ENCODE data around the gene FAM9C. TPM values are rescaled to one million over a fixed set of nuclear protein-coding genes. Genes with fewer than 3 reads are reported as not detected.
"Not testable (repeated sequence)": the region's sequence is repeated elsewhere in the genome, so short reads cannot be mapped to it uniquely, and the experiment has no call there.

Gene FAM9C
- total RNA-seq, 4 donors from 2014 or later = 0.11 TPM; not detected in 3

DNA sequence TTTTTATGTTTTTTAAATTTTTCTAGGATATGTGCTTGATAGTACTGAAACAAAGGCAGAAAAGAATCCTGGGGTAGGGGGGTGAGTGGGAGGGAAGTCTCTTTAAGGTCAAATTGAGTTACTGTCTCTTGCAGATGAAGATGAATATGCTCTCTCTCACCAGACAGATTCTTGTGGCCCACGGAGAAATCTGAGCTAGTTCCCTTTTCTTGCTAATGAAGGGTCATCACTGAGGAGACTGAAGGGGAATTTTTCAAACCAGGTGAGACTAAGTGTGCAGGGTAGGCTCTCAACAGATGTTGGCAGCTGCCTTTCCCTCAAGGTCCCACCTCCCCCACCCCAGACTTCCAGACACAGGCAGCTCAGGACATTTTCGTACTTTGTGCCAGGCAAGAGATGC lies 21.5 kb downstream of the FAM9C start:
- no peak overlapping the region for H3K27ac ChIP-seq
- no peak for TF ChIP-seq POLR2A (IDR thresholded peaks at IDR 0.05)
- TF ChIP-seq, protein P1, sequence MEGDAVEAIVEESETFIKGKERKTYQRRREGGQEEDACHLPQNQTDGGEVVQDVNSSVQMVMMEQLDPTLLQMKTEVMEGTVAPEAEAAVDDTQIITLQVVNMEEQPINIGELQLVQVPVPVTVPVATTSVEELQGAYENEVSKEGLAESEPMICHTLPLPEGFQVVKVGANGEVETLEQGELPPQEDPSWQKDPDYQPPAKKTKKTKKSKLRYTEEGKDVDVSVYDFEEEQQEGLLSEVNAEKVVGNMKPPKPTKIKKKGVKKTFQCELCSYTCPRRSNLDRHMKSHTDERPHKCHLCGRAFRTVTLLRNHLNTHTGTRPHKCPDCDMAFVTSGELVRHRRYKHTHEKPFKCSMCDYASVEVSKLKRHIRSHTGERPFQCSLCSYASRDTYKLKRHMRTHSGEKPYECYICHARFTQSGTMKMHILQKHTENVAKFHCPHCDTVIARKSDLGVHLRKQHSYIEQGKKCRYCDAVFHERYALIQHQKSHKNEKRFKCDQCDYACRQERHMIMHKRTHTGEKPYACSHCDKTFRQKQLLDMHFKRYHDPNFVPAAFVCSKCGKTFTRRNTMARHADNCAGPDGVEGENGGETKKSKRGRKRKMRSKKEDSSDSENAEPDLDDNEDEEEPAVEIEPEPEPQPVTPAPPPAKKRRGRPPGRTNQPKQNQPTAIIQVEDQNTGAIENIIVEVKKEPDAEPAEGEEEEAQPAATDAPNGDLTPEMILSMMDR (IDR thresholded peaks at IDR 0.05) = no peak
- H3K4me1 ChIP-seq = no peaks in the 10 kb centered on the region
- no peaks in the 10 kb centered on the region for H3K36me3 ChIP-seq
- no peaks in the 10 kb centered on the region for H3K9me3 ChIP-seq
- H3K27me3 ChIP-seq = no peaks in the 10 kb centered on the region
- H3K4me3 ChIP-seq (replicated peaks in 1 of 3) = no peak overlapping the region
- no peak for DNase-seq
- intact Hi-C loops (cut with DNase I) = no loop called here
- 56 to 60% methylated on average over 2 of the region's 2 CpGs for WGBS, 2 donors

DNA sequence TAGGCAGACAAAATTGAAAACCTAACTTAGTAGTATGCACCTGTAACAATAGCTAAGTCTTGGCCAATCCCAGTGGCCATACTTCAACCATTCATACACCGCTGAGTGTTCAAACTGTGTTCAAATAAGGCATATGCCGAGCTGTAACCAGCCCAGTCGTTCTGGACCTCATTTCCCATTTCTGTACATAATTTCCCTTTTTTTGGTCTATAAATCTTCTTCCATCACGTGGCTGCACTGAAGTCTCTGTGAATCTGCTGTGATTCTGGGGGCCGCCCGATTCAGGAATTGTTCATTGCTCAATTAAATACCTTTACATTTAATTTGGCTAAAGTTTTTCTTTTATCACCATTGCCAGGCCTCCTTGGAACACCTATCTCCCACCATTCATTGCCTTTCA lies 27.7 kb downstream of the FAM9C start:
- H3K4me3 ChIP-seq (replicated peaks in 1 of 3); H3K9me3 ChIP-seq; H3K36me3 ChIP-seq; intact Hi-C loops (cut with DNase I); H3K4me1 ChIP-seq; H3K27me3 ChIP-seq; DNase-seq; H3K27ac ChIP-seq: not testable (repeated sequence)
- WGBS, 2 donors = 91 to 97% methylated on average over 6 of the region's 6 CpGs

DNA sequence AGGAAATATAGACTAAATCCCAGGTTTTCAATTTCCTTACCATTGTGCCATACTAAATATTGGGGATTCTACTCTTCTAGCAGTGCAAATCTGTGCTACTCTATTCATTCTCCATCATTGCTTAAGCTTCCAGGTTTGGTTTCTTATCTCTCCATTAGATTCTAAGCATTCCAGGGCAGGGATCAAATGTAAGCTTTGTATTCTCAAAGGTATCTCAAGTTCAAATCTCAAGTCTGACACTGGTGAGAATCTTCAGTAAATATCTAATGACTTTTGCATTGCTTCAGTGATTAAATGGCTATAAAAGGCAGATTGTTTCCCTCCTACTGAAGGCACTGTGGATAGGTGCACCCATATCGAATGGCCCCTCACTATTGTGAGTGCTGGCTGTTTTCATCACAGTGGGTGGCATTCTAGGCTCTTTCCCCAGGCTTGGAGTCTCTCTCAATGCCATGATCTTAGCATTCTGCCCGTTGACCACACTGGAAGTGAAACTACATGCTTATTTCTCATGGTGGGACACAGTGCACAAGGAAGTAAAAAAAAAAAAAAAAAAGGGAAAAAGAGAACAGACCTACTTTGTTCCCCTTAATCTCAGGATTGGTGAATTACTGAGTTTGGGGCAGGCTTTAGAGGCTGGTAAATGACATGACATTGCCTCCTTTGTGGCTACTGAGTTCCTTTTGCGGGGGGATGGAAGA lies 28.7 kb downstream of the FAM9C start:
- TF ChIP-seq, protein P1 (IDR thresholded peaks at IDR 0.05) = no peak
- TF ChIP-seq POLR2A (IDR thresholded peaks at IDR 0.05) = no peak
- no peaks in the 10 kb centered on the region for H3K4me1 ChIP-seq
- intact Hi-C loops (cut with DNase I) = no loop called here
- no peaks in the 10 kb centered on the region for H3K27me3 ChIP-seq
- WGBS, 2 donors = 67 to 73% methylated on average over 3 of the region's 3 CpGs
- no peaks in the 10 kb centered on the region for H3K9me3 ChIP-seq
- no peak overlapping the region for H3K27ac ChIP-seq
- no peak for DNase-seq
- H3K4me3 ChIP-seq (replicated peaks in 1 of 3) = no peak overlapping the region
- H3K36me3 ChIP-seq = no peaks in the 10 kb centered on the region

DNA sequence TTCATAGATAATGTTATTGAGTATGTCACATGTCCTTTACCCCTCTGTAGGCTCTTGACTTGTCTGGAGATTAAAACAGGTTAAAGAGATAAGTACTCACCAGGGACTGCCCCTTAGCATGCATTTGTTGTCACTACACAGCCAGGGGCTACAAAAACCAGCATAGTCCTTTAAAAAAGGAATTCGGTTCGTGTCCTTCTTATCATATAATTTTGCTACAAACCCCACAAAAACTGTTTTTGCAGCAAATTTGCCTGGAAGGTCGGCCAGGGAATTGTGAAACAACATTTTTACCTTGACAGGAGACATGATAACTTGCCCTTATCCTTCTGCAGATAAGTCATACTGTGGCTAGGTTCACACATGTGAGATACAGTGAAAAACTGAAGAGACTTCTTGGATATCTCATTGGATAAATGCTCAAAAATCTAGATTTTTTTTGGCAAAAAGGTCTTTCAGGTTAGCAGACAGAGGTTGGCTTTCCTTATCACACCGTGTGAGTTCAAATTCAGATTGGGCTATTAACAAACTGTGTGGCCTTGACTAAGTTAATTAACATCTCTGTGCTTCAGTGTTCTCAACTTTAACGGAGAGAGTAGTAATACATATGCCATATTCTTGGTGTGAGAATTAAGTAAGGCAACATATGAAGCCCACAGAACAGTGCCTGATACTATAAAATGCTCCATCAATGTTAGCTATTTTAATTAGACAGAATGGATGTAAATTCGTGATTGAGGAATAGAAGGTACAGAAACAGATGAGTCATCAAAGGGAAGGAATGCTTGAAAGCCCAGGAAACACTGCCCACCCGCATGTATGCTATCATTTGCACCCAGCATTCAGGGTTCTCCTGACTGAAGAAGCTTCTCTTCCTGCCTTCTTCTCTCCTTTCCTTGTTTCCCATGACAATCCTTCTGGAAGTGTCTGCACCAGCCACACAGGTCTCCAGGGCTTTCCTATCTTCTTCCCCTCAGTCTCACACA lies 30.0 kb downstream of the FAM9C start:
- 80 to 81% methylated on average over 7 of the region's 7 CpGs for WGBS, 2 donors
- Histone ChIP-seq H3K36me3 (no peaks in the 10 kb centered on the region), H3K4me3 (replicated peaks in 1 of 3) (no peak overlapping the region), H3K4me1 (no peaks in the 10 kb centered on the region), H3K9me3 (no peaks in the 10 kb centered on the region), H3K27ac (no peak overlapping the region), H3K27me3 (no peaks in the 10 kb centered on the region)
- TF ChIP-seq, protein P1 (IDR thresholded peaks at IDR 0.05) = no peak
- no peak for TF ChIP-seq POLR2A (IDR thresholded peaks at IDR 0.05)
- intact Hi-C loops (cut with DNase I) = no loop called here
- no peak for DNase-seq

DNA sequence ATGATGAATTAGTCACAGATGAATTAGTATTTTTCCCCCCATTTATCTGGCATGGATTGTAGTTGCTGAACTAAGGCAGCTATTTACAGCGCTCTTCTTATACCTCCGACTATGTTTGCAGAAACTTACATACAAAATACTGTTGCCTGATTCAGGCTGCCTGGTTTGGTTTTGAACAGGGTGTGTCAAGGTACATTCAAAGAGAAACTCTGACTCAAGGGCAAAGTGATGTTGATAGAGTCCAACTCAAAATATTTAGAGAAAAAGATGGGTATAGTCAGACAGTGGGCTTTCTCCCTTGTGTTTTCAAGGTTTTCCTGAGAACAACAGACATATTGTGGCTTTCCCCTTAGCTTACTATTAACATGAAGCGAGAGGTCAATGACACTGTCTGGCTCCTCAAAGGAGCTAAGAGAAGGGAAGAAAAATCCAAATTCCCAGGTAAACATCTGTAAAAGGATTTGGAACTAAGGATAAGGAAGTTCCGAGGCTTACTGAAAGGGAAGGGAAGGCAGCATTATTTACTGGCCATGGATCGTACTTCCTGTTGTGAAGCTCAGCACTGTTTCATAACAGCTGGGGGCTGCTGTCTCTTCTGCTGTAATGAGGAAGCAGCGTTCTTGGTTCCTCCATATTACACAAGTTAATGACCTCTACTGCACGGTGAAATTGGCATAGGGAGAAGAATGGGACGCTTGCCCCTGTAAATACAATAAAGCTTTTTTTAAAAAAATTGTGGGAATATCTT lies 30.9 kb downstream of the FAM9C start:
- 65 to 68% methylated on average over 8 of the region's 8 CpGs for WGBS, 2 donors
- DNase-seq = no peak
- TF ChIP-seq, protein P1 (IDR thresholded peaks at IDR 0.05) = no peak
- TF ChIP-seq POLR2A (IDR thresholded peaks at IDR 0.05) = no peak

More for the DNA sequence above, 30.9 kb downstream of the FAM9C start:
- no peaks in the 10 kb centered on the region for H3K9me3 ChIP-seq
- no peaks in the 10 kb centered on the region for H3K36me3 ChIP-seq
- peaks cover 0 to 1% of the 10 kb centered on the region in 2 donors for H3K4me1 ChIP-seq
- no peak overlapping the region for H3K4me3 ChIP-seq (replicated peaks in 1 of 3)
- no peak overlapping the region for H3K27ac ChIP-seq
- intact Hi-C loops (cut with DNase I) = no loop called here
- H3K27me3 ChIP-seq = no peaks in the 10 kb centered on the region
